CD14-positive monocyte (primary cell): ENCODE data around the gene CMTR1. TPM values are rescaled to one million over a fixed set of nuclear protein-coding genes. Genes with fewer than 3 reads are reported as not detected.

ENCODE experiments used
- DNase-seq, 3 donors: peaks; one replicate each; pipeline ENCODE4 v3.0.0-alpha.2; 2011 to 2022
- H2AFZ ChIP-seq: 2 replicates; pipeline ENCODE4 v1.6.0; 2012; ENCODE audit warnings: mild to moderate bottlenecking, low read depth, low read length, inconsistent platforms; ENCODE audit not compliant: insufficient read depth, poor library complexity, severe bottlenecking
- H3K27ac ChIP-seq, 2 donors: 1 replicate in 1 of 2; 2 replicates in 1 of 2; pipeline ENCODE4 v1.5.1; 2012 to 2013; ENCODE audit warnings: low read length in 2 of 2, control low read depth in 1 of 2, inconsistent platforms in 1 of 2, low read depth in 1 of 2, mild to moderate bottlenecking in 1 of 2
- H3K27me3 ChIP-seq, 2 donors: one replicate each; pipeline versions ENCODE4 v1.6.0 to v1.6.1; 2011 to 2013; ENCODE audit warnings: low read length in 2 of 2; ENCODE audit not compliant: control insufficient read depth in 2 of 2, insufficient read depth in 2 of 2
- H3K36me3 ChIP-seq, 2 donors: replicated peaks in 1 of 2; 1 replicate in 1 of 2; 2 replicates in 1 of 2; pipeline versions ENCODE4 v1.5.1 to v1.6.1; 2012 to 2013; ENCODE audit warnings: low read length in 2 of 2, control low read depth in 1 of 2, inconsistent platforms in 1 of 2, mild to moderate bottlenecking in 1 of 2; ENCODE audit not compliant: insufficient read depth in 2 of 2, control insufficient read depth in 1 of 2
- H3K4me1 ChIP-seq, 2 donors: 1 replicate in 1 of 2; 2 replicates in 1 of 2; pipeline versions ENCODE4 v1.5.1 to v1.6.1; 2012 to 2013; ENCODE audit warnings: low read length in 2 of 2, control low read depth in 1 of 2, inconsistent platforms in 1 of 2, mild to moderate bottlenecking in 1 of 2, moderate library complexity in 1 of 2; ENCODE audit not compliant: insufficient read depth in 2 of 2, control insufficient read depth in 1 of 2
- H3K4me2 ChIP-seq: replicated peaks from 2 replicates; pipeline ENCODE3; 2012; ENCODE audit warnings: low read length, moderate library complexity, mild to moderate bottlenecking; ENCODE audit not compliant: poor library complexity, severe bottlenecking; ENCODE audit errors: extremely low read depth
- H3K4me3 ChIP-seq, 3 experiments: fragments of 200-600 bp in 1 of 3; sonication (generic) in 1 of 3; replicated peaks in 1 of 3; 1 replicate in 2 of 3; 2 replicates in 1 of 3; pipeline ENCODE4 v1.5.1; 2011 to 2013; ENCODE audit warnings: low read length in 3 of 3, mild to moderate bottlenecking in 3 of 3, control low read depth in 2 of 3, low read depth in 2 of 3, inconsistent platforms in 1 of 3, moderate library complexity in 1 of 3
- H3K79me2 ChIP-seq: 2 replicates; pipeline ENCODE4 v1.6.0; 2012; ENCODE audit warnings: mild to moderate bottlenecking, control low read depth, inconsistent platforms, low read length, moderate library complexity; ENCODE audit not compliant: insufficient read depth
- H3K9ac ChIP-seq: 2 replicates; pipeline ENCODE4 v1.6.0; 2017; ENCODE audit warnings: low read length, mild to moderate bottlenecking; ENCODE audit not compliant: insufficient read depth, poor library complexity, severe bottlenecking
- H3K9me3 ChIP-seq, 2 donors: replicated peaks in 1 of 2; 1 replicate in 1 of 2; 2 replicates in 1 of 2; pipeline versions ENCODE4 v1.5.1 to v1.6.1; 2012 to 2013; ENCODE audit warnings: low read length in 2 of 2, control low read depth in 1 of 2; ENCODE audit not compliant: control insufficient read depth in 1 of 2, insufficient read depth in 1 of 2
- H4K20me1 ChIP-seq: 2 replicates; pipeline ENCODE4 v1.6.0; 2012; ENCODE audit warnings: mild to moderate bottlenecking, low read length, control low read depth, moderate library complexity; ENCODE audit not compliant: insufficient read depth
- H3K27ac Mint-ChIP-seq, 7 donors: one replicate each; pipeline ENCODE4 v1.8.0; 2020; ENCODE audit warnings: mild to moderate bottlenecking in 7 of 7, mixed read lengths in 7 of 7, moderate library complexity in 6 of 7, inconsistent platforms in 2 of 7
- H3K27me3 Mint-ChIP-seq, 3 donors: one replicate each; pipeline ENCODE4 v1.8.0; 2021 to 2022; ENCODE audit warnings: low read depth in 3 of 3, mild to moderate bottlenecking in 3 of 3, mixed read lengths in 3 of 3, moderate library complexity in 3 of 3, inconsistent platforms in 1 of 3
- H3K36me3 Mint-ChIP-seq, 2 donors: one replicate each; pipeline ENCODE4 v1.8.0; 2020; ENCODE audit warnings: mixed read lengths in 2 of 2, inconsistent platforms in 1 of 2, mild to moderate bottlenecking in 1 of 2
- H3K4me1 Mint-ChIP-seq: one replicate; pipeline ENCODE4 v1.8.0; 2020; ENCODE audit warnings: mild to moderate bottlenecking, mixed read lengths
- H3K4me3 Mint-ChIP-seq, 2 donors: one replicate each; pipeline ENCODE4 v1.8.0; 2020; ENCODE audit warnings: mild to moderate bottlenecking in 2 of 2, mixed read lengths in 2 of 2, moderate library complexity in 1 of 2
- H3K9me3 Mint-ChIP-seq, 7 donors: one replicate each; pipeline ENCODE4 v1.8.0; 2020 to 2022; ENCODE audit warnings: mixed read lengths in 7 of 7, mild to moderate bottlenecking in 6 of 7, moderate library complexity in 6 of 7, inconsistent platforms in 2 of 7
- CTCF ChIP-seq: fragments of 200-600 bp; IDR thresholded peaks from one replicate; pipeline ENCODE4 v1.8.0; 2022; ENCODE audit warnings: antibody characterized with exemption, mild to moderate bottlenecking
- whole genome bisulfite sequencing: methylation state at CpG from one replicate; pipeline ENCODE4 v1.1.5; 2013; ENCODE audit warnings: missing lambda C conversion rate; ENCODE audit not compliant: insufficient coverage; 5-methylcytosine and 5-hydroxymethylcytosine counted together
- intact Hi-C, 2 donors: fragments of 100-400 bp; cut with micrococcal nuclease; formaldehyde crosslinking; loops; one replicate each; pipeline versions ENCODE4 v1.15.0 to v1.15.1; 2023
- polyA plus RNA-seq, 3 donors: library from polyadenylated mRNA; depleted of rRNA in 1 of 3; unstranded in 2 of 3; stranded (reverse) in 1 of 3; fragments of 300-500 nt in 2 of 3; fragments of >200 nt in 1 of 3; fragmentation: Illumina TruSeq in 2 of 3; gene quantifications; 1 replicate in 2 of 3; 2 replicates in 1 of 3; pipeline ENCODE4 v1.2.3, GENCODE V29; 2012 to 2021

Gene CMTR1
- polyA plus RNA-seq, 3 donors = 12.0 to 32.3 (median 15.3) TPM

DNA sequence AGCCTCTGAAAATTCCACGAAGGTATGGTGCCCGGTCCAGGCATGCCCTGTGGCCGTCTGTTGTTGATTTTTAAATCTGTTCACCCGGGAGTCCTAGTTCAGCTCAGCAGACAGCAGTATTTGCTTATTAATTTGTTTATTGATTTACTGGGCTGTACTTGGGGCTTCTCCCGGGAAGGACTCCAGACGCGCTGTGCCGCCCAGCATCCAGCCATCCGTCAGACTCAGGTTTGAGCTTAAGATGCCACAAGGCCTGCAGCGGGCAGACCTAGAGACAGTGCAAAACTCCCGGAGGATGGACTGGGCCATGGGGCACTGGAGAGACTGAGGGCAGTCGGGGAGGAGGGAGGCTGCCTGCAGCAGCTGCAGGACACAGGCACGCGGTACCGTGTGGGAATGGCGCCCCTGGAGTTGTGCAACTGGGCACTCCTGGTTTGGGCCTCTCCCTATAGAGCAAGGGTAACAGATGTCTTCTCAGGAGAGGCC, 83.9 kb downstream of the CMTR1 start:
- Histone ChIP-seq H3K9ac (no peak overlapping the region), H3K79me2 (no peaks in the 10 kb centered on the region), H3K27me3 (peaks cover 0 to 20% of the 10 kb centered on the region in 2 donors), H3K4me3 (no peak overlapping the region), H3K4me2 (no peak overlapping the region), H3K36me3 (no peaks in the 10 kb centered on the region), H3K4me1 (peaks cover 11 to 20% of the 10 kb centered on the region in 2 donors), H3K9me3 (no peaks in the 10 kb centered on the region), H4K20me1 (no peaks in the 10 kb centered on the region), H2AFZ (no peak overlapping the region), H3K27ac (no peak overlapping the region)
- TF ChIP-seq CTCF = no peak
- peaks cover 29% of the 10 kb centered on the region for H3K4me1 Mint-ChIP-seq
- peaks cover 29 to 60% (median 37%) of the 10 kb centered on the region in 3 donors for H3K27me3 Mint-ChIP-seq
- H3K36me3 Mint-ChIP-seq = no peaks in the 10 kb centered on the region
- H3K9me3 Mint-ChIP-seq = peaks cover 0 to 5% (median 0%) of the 10 kb centered on the region in 7 donors
- intact Hi-C loops = no loop called here
- peak overlapping the region in 1 of 7 donors; percentile 86 for H3K27ac Mint-ChIP-seq
- no peak for DNase-seq
- peak overlapping the region; percentile 39 to 55 for H3K4me3 Mint-ChIP-seq
- WGBS = 49% methylated on average over 14 of the region's 16 CpGs

DNA sequence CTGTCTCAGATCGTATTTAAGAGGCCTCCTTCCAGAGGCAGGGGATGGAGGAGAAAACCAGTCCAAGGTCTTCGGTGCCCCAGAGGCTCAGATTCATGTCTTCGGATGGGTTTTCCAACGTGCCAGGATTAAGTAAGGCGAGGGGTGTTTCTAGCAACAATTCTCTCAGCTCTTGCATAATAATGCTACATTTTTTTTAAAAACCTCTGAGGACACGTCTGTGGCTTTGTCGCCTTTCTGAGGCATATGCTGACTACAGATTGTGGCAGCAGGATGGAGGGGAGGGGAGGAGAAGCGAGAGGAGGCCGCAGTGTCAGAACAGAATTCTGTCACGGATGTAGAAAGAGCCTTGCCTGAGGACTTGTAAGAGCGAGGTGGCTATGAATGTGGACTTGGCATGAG, 84.4 kb downstream of the CMTR1 start:
- Histone ChIP-seq H3K36me3 (no peaks in the 10 kb centered on the region), H3K4me1 (peaks cover 11 to 20% of the 10 kb centered on the region in 2 donors), H3K27me3 (peaks cover 0 to 20% of the 10 kb centered on the region in 2 donors), H3K9me3 (no peaks in the 10 kb centered on the region), H3K4me3 (no peak overlapping the region), H3K4me2 (no peak overlapping the region), H4K20me1 (no peaks in the 10 kb centered on the region), H3K27ac (no peak overlapping the region), H2AFZ (no peak overlapping the region), H3K79me2 (no peaks in the 10 kb centered on the region), H3K9ac (no peak overlapping the region)
- Mint-ChIP-seq H3K27me3 (peaks cover 25 to 56% (median 35%) of the 10 kb centered on the region in 3 donors), H3K4me1 (peaks cover 29% of the 10 kb centered on the region), H3K27ac (peak overlapping the region in 2 of 7 donors; percentile 60 to 86), H3K9me3 (peaks cover 0 to 5% (median 0%) of the 10 kb centered on the region in 7 donors), H3K4me3 (peak overlapping the region; percentile 35 to 55), H3K36me3 (no peaks in the 10 kb centered on the region)
- no peak for TF ChIP-seq CTCF
- intact Hi-C loops = no loop called here
- 6% methylated on average over 3 of the region's 11 CpGs for WGBS
- peak in 1 of 3 donors; percentile 24 for DNase-seq
